PC-9 (cell line): ENCODE results near the gene RAP1GAP2.

Source experiments
- EZH2 ChIP-seq: fragments of 200-600 bp; sonication (generic); IDR thresholded peaks from 2 replicates; pipeline ENCODE4 v1.8.0; 2017; ENCODE audit warnings: antibody characterized with exemption, low read depth
- TF ChIP-seq, protein P1 (sequence below): fragments of 200-600 bp; sonication (generic); conservative IDR thresholded peaks from 2 replicates; pipeline ENCODE4 v1.6.1; 2017; ENCODE audit warnings: mixed run types, antibody characterized with exemption, mild to moderate bottlenecking, moderate library complexity

DNA sequence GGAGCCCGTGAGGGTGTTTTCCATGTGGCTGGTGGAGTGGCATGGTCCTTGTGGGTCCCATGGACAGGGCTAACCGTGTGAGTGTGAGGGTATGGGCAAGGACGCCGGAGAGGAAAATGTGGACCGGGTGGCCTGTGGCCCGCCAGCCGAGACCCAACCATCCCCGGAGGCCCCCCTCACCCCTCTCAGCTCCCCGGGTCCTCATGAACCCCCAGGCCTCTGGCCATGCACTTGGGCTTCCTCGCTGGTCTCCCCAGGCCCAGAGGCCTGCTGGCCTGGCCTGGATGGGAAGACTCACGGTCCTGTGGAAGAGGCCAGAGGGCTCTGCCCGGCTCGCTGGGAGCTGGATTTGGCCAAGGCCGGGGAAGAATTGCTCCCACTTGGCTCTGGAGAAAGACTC, 13.1 kb downstream of the RAP1GAP2 start:
- TF ChIP-seq, protein P1, sequence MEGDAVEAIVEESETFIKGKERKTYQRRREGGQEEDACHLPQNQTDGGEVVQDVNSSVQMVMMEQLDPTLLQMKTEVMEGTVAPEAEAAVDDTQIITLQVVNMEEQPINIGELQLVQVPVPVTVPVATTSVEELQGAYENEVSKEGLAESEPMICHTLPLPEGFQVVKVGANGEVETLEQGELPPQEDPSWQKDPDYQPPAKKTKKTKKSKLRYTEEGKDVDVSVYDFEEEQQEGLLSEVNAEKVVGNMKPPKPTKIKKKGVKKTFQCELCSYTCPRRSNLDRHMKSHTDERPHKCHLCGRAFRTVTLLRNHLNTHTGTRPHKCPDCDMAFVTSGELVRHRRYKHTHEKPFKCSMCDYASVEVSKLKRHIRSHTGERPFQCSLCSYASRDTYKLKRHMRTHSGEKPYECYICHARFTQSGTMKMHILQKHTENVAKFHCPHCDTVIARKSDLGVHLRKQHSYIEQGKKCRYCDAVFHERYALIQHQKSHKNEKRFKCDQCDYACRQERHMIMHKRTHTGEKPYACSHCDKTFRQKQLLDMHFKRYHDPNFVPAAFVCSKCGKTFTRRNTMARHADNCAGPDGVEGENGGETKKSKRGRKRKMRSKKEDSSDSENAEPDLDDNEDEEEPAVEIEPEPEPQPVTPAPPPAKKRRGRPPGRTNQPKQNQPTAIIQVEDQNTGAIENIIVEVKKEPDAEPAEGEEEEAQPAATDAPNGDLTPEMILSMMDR: no peak
- TF ChIP-seq EZH2: no peak
